ENCODE data around the gene ARL13A.
"Not testable (repeated sequence)": the region's sequence is repeated elsewhere in the genome, so short reads cannot be mapped to it uniquely, and the experiment has no call there.

Gene ARL13A

GRCh38 chrX:100994352-100995281 lies 25.1 kb downstream of the ARL13A start:
- no peak for DNase-seq

GRCh38 chrX:100995469-100995868 lies 26.0 kb downstream of the ARL13A start:
- peak in 1 of 2 donors; percentile 1 for DNase-seq

DNA sequence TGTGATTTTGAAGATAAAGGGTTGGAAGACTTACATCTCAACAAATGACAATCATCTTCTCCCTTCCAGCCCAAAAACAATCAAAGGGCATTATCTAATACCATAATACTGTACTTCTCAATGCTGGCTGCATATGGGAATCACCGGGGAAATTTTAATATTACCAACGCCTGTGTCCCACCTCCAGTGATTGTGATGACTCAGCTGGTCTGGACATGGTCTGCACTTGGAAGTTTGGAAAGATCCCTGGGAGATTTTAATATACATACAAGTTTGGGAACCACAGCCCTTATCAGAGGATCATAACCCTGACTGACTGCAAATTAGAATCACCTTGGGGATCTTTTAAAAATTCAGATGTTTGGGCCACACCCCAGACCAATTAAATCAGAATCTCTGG lies 29.9 kb downstream of the ARL13A start:
- no peak for DNase-seq

GRCh38 chrX:101009090-101009489 lies 39.6 kb downstream of the ARL13A start:
- DNase-seq, result no peak

DNA sequence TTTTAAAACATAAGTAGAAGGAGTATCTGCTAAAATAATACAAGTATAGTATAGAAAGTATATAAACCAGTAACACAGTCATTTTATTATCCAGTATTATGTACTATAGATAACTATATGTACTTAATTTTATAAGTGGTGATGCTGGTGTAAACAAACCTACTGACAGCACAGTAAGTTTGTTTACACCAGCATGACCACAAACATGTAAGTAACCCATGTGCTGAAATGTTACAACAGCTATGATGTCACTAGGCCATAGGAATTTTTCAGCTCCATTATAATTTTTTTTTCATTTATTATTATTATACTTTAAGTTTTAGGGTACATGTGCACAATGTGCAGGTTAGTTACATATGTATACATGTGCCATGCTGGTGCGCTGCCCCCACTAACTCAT lies 42.5 kb downstream of the ARL13A start:
- not testable (repeated sequence) for DNase-seq

DNA sequence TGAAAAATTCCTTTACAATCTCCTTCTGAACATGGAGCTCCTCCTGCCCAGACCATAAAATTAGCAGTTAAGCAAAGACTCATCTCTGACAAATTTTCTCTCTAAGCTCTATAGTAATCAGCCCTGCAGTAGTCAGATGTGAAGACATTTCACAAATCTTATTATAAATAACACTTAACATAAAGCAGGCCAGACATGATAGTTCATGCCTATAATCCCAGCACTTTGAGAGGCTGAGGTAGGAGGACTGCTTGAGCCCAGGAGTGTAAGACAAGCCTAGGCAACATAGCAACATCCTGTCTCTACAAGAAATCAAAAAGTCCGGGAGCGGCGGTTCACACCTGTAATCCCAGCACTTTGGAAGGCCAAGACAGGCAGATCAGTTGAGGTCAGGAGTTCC lies 52.5 kb downstream of the ARL13A start:
- no peak for DNase-seq

DNA sequence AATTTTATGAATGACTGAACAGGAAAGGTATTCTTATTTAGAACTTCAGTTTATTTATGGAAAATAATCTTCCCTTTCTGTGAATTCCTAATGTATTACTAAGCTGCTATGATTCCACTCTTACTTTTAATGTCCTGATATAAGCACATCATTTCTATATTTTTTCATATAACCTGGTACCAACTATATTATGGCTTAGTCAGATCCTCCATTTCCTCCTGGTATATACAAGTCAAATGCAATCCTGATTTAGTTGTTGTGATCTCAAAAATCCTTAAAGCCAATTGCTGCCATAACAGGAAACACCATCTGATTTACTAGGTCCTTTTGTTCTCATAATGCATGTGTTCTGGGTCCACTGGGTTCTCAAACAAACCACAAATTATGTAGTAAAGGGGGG lies 55.6 kb downstream of the ARL13A start:
- DNase-seq, result no peak

- no peak for DNase-seq
These were observed 59.1 kb downstream of the ARL13A start for GRCh38 chrX:101028562-101028961.

DNA sequence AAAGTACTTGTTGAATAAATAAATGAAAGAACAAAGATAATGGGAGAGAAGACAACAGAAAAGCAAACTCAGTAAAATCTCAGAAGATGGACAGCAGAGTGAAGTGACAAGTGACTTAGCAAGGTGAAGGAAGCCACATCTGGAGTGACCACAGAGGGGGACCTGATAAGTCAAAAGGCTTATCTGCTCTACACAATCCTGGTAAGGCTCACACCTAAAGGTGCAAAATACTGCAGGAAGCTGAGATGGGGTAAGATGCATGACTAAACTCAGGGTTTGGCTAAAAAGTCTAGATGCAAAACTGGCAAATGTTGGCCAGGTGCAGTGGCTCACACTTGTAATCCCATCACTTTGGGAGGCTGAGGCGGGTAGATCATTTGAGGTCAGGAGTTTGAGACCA lies 60.2 kb downstream of the ARL13A start:
- no peak for DNase-seq

DNA sequence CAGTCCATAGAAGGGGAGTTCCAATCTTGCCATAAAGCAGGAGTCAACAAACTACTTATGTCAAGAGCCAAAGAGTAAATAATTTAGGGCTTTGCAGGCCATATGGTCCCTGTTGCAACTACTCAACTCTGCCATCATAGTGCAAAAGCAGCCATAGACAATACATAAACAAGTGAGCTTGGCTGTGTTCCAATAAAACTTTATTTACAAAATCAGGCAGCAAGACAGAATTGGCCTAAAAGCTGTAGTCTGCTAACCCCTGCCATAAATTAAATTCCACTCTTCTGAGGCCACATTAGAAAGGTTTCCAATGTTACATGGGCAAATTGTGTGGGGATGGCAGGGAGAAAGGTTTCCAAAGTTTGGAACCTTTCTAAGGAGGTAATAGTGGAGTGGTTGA lies 67.7 kb downstream of the ARL13A start:
- no peak for DNase-seq

DNA sequence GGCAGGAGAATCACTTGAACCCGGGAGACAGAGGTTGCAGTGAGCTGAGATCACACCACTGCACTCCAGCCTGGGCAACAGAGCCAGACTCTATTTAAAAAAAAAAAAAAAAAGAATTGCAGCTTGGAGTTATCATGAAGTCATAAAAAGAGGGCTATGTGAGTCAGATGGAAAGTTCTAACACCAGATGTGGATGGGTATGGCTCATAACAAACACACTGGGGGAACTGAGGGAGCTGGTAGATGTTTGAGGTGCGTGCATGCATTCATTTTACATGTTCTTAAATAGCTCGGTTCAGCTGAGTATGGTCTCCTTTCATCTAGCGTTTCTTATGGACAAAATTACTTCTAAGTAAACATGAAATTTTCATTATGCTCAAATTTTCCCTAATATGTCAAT lies 70.7 kb downstream of the ARL13A start:
- no peak for DNase-seq

Measured in activated CD4-positive, alpha-beta T cell treated with anti-CD3 and anti-CD28 coated beads for 4 hours (primary cell).